ENCODE results near the gene PGA3. TPM values are rescaled to one million over a fixed set of nuclear protein-coding genes. Genes with fewer than 3 reads are reported as not detected.
"Not testable (repeated sequence)": the region's sequence is repeated elsewhere in the genome, so short reads cannot be mapped to it uniquely, and the experiment has no call there.

Gene PGA3
- total RNA-seq, 2 experiments from 2014 or later, result not detected

- intact Hi-C loops (cut with DNase I, micrococcal nuclease), result loop anchor here (5.0 to 10.0 kb wide), 4 partner anchors 80 to 1548 kb away; partner anchors contain the start of genes OSBP (in 1 of the 2) and SYT7 (in 1 of the 2)
Measured at GRCh38 chr11:61162092-61162941, 41.0 kb upstream of the PGA3 start.

GRCh38 chr11:61163021-61163420 is 40.3 kb upstream of the PGA3 start:
- Mint-ChIP-seq H3K27me3 (no peaks in the 10 kb centered on the region), H3K4me3 (no peak overlapping the region), H3K9me3 (ENCODE audit: low read depth) (no peaks in the 10 kb centered on the region), H3K36me3 (ENCODE audit: low read depth) (peaks cover 2% of the 10 kb centered on the region), H3K4me1 (peaks cover 63% of the 10 kb centered on the region), H3K27ac (peak overlapping the region; percentile 17)
- DNase-seq (no peak), ATAC-seq (no peak)
- CTCF ChIA-PET, result interaction anchor here (1.3 kb wide), 1 partner anchor 10 kb away, joined by 4 read pairs; no protein-coding TSS in a partner anchor
- POLR2A ChIA-PET, result no interaction called here
- intact Hi-C loops (cut with DNase I, micrococcal nuclease), result loop anchor here (5.0 to 10.0 kb wide), 4 partner anchors 81 to 1548 kb away; partner anchors contain the start of genes OSBP (in 1 of the 2) and SYT7 (in 1 of the 2)

More at GRCh38 chr11:61162092-61162941, 41.0 kb upstream of the PGA3 start:
- no peak for ATAC-seq
- ChIA-PET POLR2A (no interaction called here), CTCF (interaction anchor here (1.3 kb wide), 1 partner anchor 9 kb away, joined by 4 read pairs; no protein-coding TSS in a partner anchor)
- Mint-ChIP-seq H3K4me3 (peak overlapping the region; percentile 91), H3K36me3 (ENCODE audit: low read depth) (peaks cover 9% of the 10 kb centered on the region), H3K9me3 (ENCODE audit: low read depth) (no peaks in the 10 kb centered on the region), H3K27ac (peak overlapping the region; percentile 95), H3K27me3 (no peaks in the 10 kb centered on the region), H3K4me1 (peaks cover 62% of the 10 kb centered on the region)
- DNase-seq, result peak; percentile 75

GRCh38 chr11:61163714-61164605 is 39.4 kb upstream of the PGA3 start:
- intact Hi-C loops (cut with DNase I, micrococcal nuclease), result loop anchor here (5.0 to 10.0 kb wide), 4 partner anchors 82 to 1549 kb away; partner anchors contain the start of genes OSBP (in 1 of the 2) and SYT7 (in 1 of the 2)
- H3K27ac Mint-ChIP-seq, result peak overlapping the region; percentile 88

GRCh38 chr11:61164606-61165424 is 38.5 kb upstream of the PGA3 start:
- intact Hi-C loops (cut with DNase I, micrococcal nuclease), result loop anchor here (5.0 to 10.0 kb wide), 4 partner anchors 83 to 1550 kb away; partner anchors contain the start of genes OSBP (in 1 of the 2) and SYT7 (in 1 of the 2)
- no peak overlapping the region for H3K4me3 Mint-ChIP-seq
- no peaks in the 10 kb centered on the region for H3K9me3 Mint-ChIP-seq (ENCODE audit: low read depth)
- ChIA-PET CTCF (no interaction called here), POLR2A (no interaction called here)
- H3K27me3 Mint-ChIP-seq, result no peaks in the 10 kb centered on the region
- H3K4me1 Mint-ChIP-seq, result peaks cover 49% of the 10 kb centered on the region
- H3K36me3 Mint-ChIP-seq (ENCODE audit: low read depth), result no peaks in the 10 kb centered on the region
- DNase-seq (no peak), ATAC-seq (no peak)
- peak overlapping the region; percentile 88 for H3K27ac Mint-ChIP-seq

More at GRCh38 chr11:61163714-61164605, 39.4 kb upstream of the PGA3 start:
- H3K4me3 Mint-ChIP-seq, result peak overlapping the region; percentile 7
- H3K27me3 Mint-ChIP-seq, result no peaks in the 10 kb centered on the region
- no peaks in the 10 kb centered on the region for H3K9me3 Mint-ChIP-seq (ENCODE audit: low read depth)
- POLR2A ChIA-PET, result no interaction called here
- peaks cover 55% of the 10 kb centered on the region for H3K4me1 Mint-ChIP-seq
- no peaks in the 10 kb centered on the region for H3K36me3 Mint-ChIP-seq (ENCODE audit: low read depth)
- DNase-seq, result peak; percentile 47
- CTCF ChIA-PET, result interaction anchor here (1.3 kb wide), 1 partner anchor 11 kb away, joined by 4 read pairs; no protein-coding TSS in a partner anchor
- ATAC-seq, result no peak

- H3K9me3 Mint-ChIP-seq (ENCODE audit: low read depth); H3K27ac Mint-ChIP-seq; CTCF ChIA-PET; ATAC-seq; H3K36me3 Mint-ChIP-seq (ENCODE audit: low read depth); H3K27me3 Mint-ChIP-seq; DNase-seq; POLR2A ChIA-PET; H3K4me3 Mint-ChIP-seq: not testable (repeated sequence)
- H3K4me1 Mint-ChIP-seq, result peaks cover 39% of the 10 kb centered on the region
- intact Hi-C loops (cut with DNase I, micrococcal nuclease), result loop anchor here in 1 of 2 experiments (10.0 kb wide), 2 partner anchors 859 to 1551 kb away; partner anchors contain the start of gene OSBP
Measured at GRCh38 chr11:61165785-61166184, 37.5 kb upstream of the PGA3 start.

- CTCF ChIA-PET; POLR2A ChIA-PET; ATAC-seq; H3K9me3 Mint-ChIP-seq (ENCODE audit: low read depth); H3K27me3 Mint-ChIP-seq; H3K27ac Mint-ChIP-seq; H3K36me3 Mint-ChIP-seq (ENCODE audit: low read depth); H3K4me3 Mint-ChIP-seq; DNase-seq: not testable (repeated sequence)
- intact Hi-C loops (cut with DNase I, micrococcal nuclease), result loop anchor here in 1 of 2 experiments (10.0 kb wide), 2 partner anchors 858 to 1552 kb away; partner anchors contain the start of gene OSBP
- H3K4me1 Mint-ChIP-seq, result peaks cover 38% of the 10 kb centered on the region
Measured at GRCh38 chr11:61166331-61166730, 37.0 kb upstream of the PGA3 start.

GRCh38 chr11:61168042-61168688 is 35.1 kb upstream of the PGA3 start:
- DNase-seq (no peak), ATAC-seq (no peak)
- Mint-ChIP-seq H3K4me3 (no peak overlapping the region), H3K27ac (no peak overlapping the region), H3K4me1 (peaks cover 37% of the 10 kb centered on the region), H3K9me3 (ENCODE audit: low read depth) (no peaks in the 10 kb centered on the region), H3K27me3 (no peaks in the 10 kb centered on the region), H3K36me3 (ENCODE audit: low read depth) (no peaks in the 10 kb centered on the region)
- CTCF ChIA-PET, result interaction anchor here (1.0 kb wide), 2 partner anchors 252 to 337 kb away, joined by 3 read pairs; no protein-coding TSS in a partner anchor
- intact Hi-C loops (cut with DNase I, micrococcal nuclease), result loop anchor here in 1 of 2 experiments (10.0 kb wide), 2 partner anchors 857 to 1553 kb away; partner anchors contain the start of gene OSBP
- POLR2A ChIA-PET, result interaction anchor here (0.6 kb wide), 1 partner anchor 252 kb away, joined by 3 read pairs; no protein-coding TSS in a partner anchor

- no peak overlapping the region for H3K27ac Mint-ChIP-seq
- ATAC-seq (no peak), DNase-seq (no peak)
- no peaks in the 10 kb centered on the region for H3K9me3 Mint-ChIP-seq (ENCODE audit: low read depth)
- intact Hi-C loops (cut with DNase I, micrococcal nuclease), result loop anchor here in 1 of 2 experiments (10.0 kb wide), 2 partner anchors 856 to 1554 kb away; partner anchors contain the start of gene OSBP
- no peaks in the 10 kb centered on the region for H3K36me3 Mint-ChIP-seq (ENCODE audit: low read depth)
- POLR2A ChIA-PET, result interaction anchor here (0.6 kb wide), 1 partner anchor 252 kb away, joined by 3 read pairs; no protein-coding TSS in a partner anchor
- H3K4me1 Mint-ChIP-seq, result peaks cover 33% of the 10 kb centered on the region
- CTCF ChIA-PET, result interaction anchor here (1.5 kb wide), 1 partner anchor 335 kb away, joined by 3 read pairs; no protein-coding TSS in a partner anchor
- no peaks in the 10 kb centered on the region for H3K27me3 Mint-ChIP-seq
- H3K4me3 Mint-ChIP-seq, result no peak overlapping the region
Measured at GRCh38 chr11:61168800-61169199, 34.5 kb upstream of the PGA3 start.

GRCh38 chr11:61170566-61170965 is 32.7 kb upstream of the PGA3 start:
- intact Hi-C loops (cut with DNase I, micrococcal nuclease), result no loop called here
- ATAC-seq (no peak), DNase-seq (no peak)
- Mint-ChIP-seq H3K9me3 (ENCODE audit: low read depth) (no peaks in the 10 kb centered on the region), H3K4me3 (no peak overlapping the region), H3K27ac (no peak overlapping the region), H3K36me3 (ENCODE audit: low read depth) (no peaks in the 10 kb centered on the region), H3K27me3 (no peaks in the 10 kb centered on the region), H3K4me1 (peaks cover 21% of the 10 kb centered on the region)
- CTCF ChIA-PET, result interaction anchor here (1.0 to 2.1 kb wide), 4 partner anchors 16 to 339 kb away, joined by 3 to 8 read pairs (median 3); no protein-coding TSS in a partner anchor
- POLR2A ChIA-PET, result interaction anchor here (0.6 to 1.5 kb wide), 3 partner anchors 31 to 326 kb away, joined by 3 read pairs; no protein-coding TSS in a partner anchor
